ENCODE measurements around the gene LIPC.

LIPC gene

GRCh38 chr15:58398643-58399042, 33.1 kb upstream of the LIPC start:
- Histone ChIP-seq H3K4me1 (ENCODE audit: control insufficient read depth, insufficient read depth, low read length) (no peaks in the 10 kb centered on the region), H3K36me3 (ENCODE audit: control insufficient read depth in 2 of 2, insufficient read depth in 1 of 2, low read length in 2 of 2) (no peaks in the 10 kb centered on the region), H3K4me3 (ENCODE audit: low read depth, low read length) (no peak overlapping the region), H3K9me3 (ENCODE audit: control insufficient read depth, insufficient read depth, low read depth, low read length) (no peaks in the 10 kb centered on the region), H3K27ac (ENCODE audit: extremely low read depth, low read depth, low read length) (no peak overlapping the region)
- CTCF ChIA-PET = no interaction called here
- TF ChIP-seq, protein P1, sequence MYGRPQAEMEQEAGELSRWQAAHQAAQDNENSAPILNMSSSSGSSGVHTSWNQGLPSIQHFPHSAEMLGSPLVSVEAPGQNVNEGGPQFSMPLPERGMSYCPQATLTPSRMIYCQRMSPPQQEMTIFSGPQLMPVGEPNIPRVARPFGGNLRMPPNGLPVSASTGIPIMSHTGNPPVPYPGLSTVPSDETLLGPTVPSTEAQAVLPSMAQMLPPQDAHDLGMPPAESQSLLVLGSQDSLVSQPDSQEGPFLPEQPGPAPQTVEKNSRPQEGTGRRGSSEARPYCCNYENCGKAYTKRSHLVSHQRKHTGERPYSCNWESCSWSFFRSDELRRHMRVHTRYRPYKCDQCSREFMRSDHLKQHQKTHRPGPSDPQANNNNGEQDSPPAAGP (tag by site-specific recombination; IDR thresholded peaks at IDR 0.05) = no peak
- no peak for TF ChIP-seq ZNF292 (tag by site-specific recombination; IDR thresholded peaks at IDR 0.05; ENCODE audit: borderline replicate concordance, low read depth)
- no peak for TF ChIP-seq ZNF623 (tag by site-specific recombination; IDR thresholded peaks at IDR 0.05)
- TF ChIP-seq, protein P2, sequence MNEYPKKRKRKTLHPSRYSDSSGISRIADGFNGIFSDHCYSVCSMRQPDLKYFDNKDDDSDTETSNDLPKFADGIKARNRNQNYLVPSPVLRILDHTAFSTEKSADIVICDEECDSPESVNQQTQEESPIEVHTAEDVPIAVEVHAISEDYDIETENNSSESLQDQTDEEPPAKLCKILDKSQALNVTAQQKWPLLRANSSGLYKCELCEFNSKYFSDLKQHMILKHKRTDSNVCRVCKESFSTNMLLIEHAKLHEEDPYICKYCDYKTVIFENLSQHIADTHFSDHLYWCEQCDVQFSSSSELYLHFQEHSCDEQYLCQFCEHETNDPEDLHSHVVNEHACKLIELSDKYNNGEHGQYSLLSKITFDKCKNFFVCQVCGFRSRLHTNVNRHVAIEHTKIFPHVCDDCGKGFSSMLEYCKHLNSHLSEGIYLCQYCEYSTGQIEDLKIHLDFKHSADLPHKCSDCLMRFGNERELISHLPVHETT (tag by site-specific recombination; IDR thresholded peaks at IDR 0.05) = no peak
- TF ChIP-seq, protein P3, sequence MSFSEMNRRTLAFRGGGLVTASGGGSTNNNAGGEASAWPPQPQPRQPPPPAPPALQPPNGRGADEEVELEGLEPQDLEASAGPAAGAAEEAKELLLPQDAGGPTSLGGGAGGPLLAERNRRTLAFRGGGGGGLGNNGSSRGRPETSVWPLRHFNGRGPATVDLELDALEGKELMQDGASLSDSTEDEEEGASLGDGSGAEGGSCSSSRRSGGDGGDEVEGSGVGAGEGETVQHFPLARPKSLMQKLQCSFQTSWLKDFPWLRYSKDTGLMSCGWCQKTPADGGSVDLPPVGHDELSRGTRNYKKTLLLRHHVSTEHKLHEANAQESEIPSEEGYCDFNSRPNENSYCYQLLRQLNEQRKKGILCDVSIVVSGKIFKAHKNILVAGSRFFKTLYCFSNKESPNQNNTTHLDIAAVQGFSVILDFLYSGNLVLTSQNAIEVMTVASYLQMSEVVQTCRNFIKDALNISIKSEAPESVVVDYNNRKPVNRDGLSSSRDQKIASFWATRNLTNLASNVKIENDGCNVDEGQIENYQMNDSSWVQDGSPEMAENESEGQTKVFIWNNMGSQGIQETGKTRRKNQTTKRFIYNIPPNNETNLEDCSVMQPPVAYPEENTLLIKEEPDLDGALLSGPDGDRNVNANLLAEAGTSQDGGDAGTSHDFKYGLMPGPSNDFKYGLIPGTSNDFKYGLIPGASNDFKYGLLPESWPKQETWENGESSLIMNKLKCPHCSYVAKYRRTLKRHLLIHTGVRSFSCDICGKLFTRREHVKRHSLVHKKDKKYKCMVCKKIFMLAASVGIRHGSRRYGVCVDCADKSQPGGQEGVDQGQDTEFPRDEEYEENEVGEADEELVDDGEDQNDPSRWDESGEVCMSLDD (tag by site-specific recombination; IDR thresholded peaks at IDR 0.05) = no peak
- TF ChIP-seq ZNF624 (tag by site-specific recombination; IDR thresholded peaks at IDR 0.05) = no peak
- POLR2A ChIA-PET = no interaction called here

- CTCF ChIA-PET = no interaction called here
- Histone ChIP-seq H3K36me3 (ENCODE audit: control insufficient read depth in 2 of 2, insufficient read depth in 1 of 2, low read length in 2 of 2) (no peaks in the 10 kb centered on the region), H3K4me3 (ENCODE audit: low read depth, low read length) (no peak overlapping the region), H3K27ac (ENCODE audit: extremely low read depth, low read depth, low read length) (no peak overlapping the region), H3K4me1 (ENCODE audit: control insufficient read depth, insufficient read depth, low read length) (no peaks in the 10 kb centered on the region), H3K9me3 (ENCODE audit: control insufficient read depth, insufficient read depth, low read depth, low read length) (no peaks in the 10 kb centered on the region)
- POLR2A ChIA-PET = no interaction called here
- no peak for TF ChIP-seq ZNF530 (tag by site-specific recombination; IDR thresholded peaks at IDR 0.05; ENCODE audit: low read depth)
- TF ChIP-seq ZNF302 (tag by site-specific recombination; IDR thresholded peaks at IDR 0.05; ENCODE audit: low read depth) = no peak
- no peak for TF ChIP-seq ZNF585B (tag by site-specific recombination; IDR thresholded peaks at IDR 0.05)
- TF ChIP-seq, protein P4, sequence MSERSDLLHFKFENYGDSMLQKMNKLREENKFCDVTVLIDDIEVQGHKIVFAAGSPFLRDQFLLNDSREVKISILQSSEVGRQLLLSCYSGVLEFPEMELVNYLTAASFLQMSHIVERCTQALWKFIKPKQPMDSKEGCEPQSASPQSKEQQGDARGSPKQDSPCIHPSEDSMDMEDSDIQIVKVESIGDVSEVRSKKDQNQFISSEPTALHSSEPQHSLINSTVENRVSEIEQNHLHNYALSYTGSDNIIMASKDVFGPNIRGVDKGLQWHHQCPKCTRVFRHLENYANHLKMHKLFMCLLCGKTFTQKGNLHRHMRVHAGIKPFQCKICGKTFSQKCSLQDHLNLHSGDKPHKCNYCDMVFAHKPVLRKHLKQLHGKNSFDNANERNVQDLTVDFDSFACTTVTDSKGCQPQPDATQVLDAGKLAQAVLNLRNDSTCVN (tag by site-specific recombination; optimal IDR thresholded peaks at IDR 0.05) = no peak
- no peak for TF ChIP-seq GFI1B (tag by site-specific recombination; IDR thresholded peaks at IDR 0.05)
- no peak for TF ChIP-seq ZNF514 (tag by site-specific recombination; IDR thresholded peaks at IDR 0.05)
- TF ChIP-seq ZNF26 (tag by site-specific recombination; IDR thresholded peaks at IDR 0.05) = no peak
- no peak for TF ChIP-seq PRDM4 (tag by site-specific recombination; IDR thresholded peaks at IDR 0.05)
Measured at GRCh38 chr15:58399739-58400138, 32.1 kb upstream of the LIPC start.

All from HEK293 (cell line).